A673 (cell line): Measurements from ENCODE around the gene ADAM17. TPM values are rescaled to one million over a fixed set of nuclear protein-coding genes. Genes with fewer than 3 reads are reported as not detected.

Experiments
- BruUV-seq: library from RNA; stranded (reverse); fragments of 400-500 nt; replicated peaks from 2 replicates; lab custom pipeline; 2021; lab: Mats Ljungman, UMichigan
- CTCF ChIA-PET: fragments of 300-600 bp; sonication (Branson Sonifier 250); formaldehyde crosslinking; loops from one replicate; lab custom pipeline; 2022; ENCODE audit warnings: antibody characterized with exemption; lab: Charles Lee
- POLR2A ChIA-PET: fragments of 300-600 bp; sonication (Branson Sonifier 250); formaldehyde crosslinking; loops from one replicate; lab custom pipeline; 2022; ENCODE audit warnings: antibody characterized with exemption; ENCODE audit not compliant: low non-redundant PET; lab: Charles Lee
- DNase-seq: peaks from one replicate; pipeline ENCODE4 v3.0.0-alpha.2; 2015; ENCODE audit warnings: low spot score
- H3K27ac ChIP-seq: fragments of 200-600 bp; sonication (generic); 2 replicates; pipeline ENCODE4 v1.5.1; 2016; ENCODE audit warnings: mixed run types, low read depth, mild to moderate bottlenecking, mixed read lengths, antibody characterized with exemption, low read length; ENCODE audit not compliant: poor library complexity, severe bottlenecking
- H3K27me3 ChIP-seq: fragments of 200-600 bp; sonication (generic); replicated peaks from 2 replicates; pipeline ENCODE4 v1.6.1; 2017; ENCODE audit warnings: mixed run types, low read depth, mild to moderate bottlenecking, mixed read lengths, antibody characterized with exemption, low read length; ENCODE audit not compliant: insufficient read depth, poor library complexity
- H3K36me3 ChIP-seq: fragments of 200-600 bp; sonication (generic); 2 replicates; pipeline ENCODE4 v1.6.1; 2016; ENCODE audit warnings: mixed run types, mild to moderate bottlenecking, mixed read lengths, antibody characterized with exemption, low read length; ENCODE audit not compliant: insufficient read depth, poor library complexity, severe bottlenecking
- H3K4me1 ChIP-seq: fragments of 200-600 bp; sonication (generic); 2 replicates; pipeline ENCODE4 v1.6.1; 2017; ENCODE audit warnings: mixed run types, mild to moderate bottlenecking, mixed read lengths, antibody characterized with exemption, low read length; ENCODE audit not compliant: insufficient read depth, poor library complexity, severe bottlenecking
- H3K4me3 ChIP-seq: fragments of 200-600 bp; sonication (generic); 2 replicates; pipeline ENCODE4 v1.5.1; 2016; ENCODE audit warnings: low read depth, mixed run types, mild to moderate bottlenecking, mixed read lengths, low read length; ENCODE audit not compliant: poor library complexity, severe bottlenecking
- H3K9me3 ChIP-seq: fragments of 200-600 bp; sonication (generic); 2 replicates; pipeline ENCODE4 v1.6.1; 2016; ENCODE audit warnings: mixed run types, low read depth, mild to moderate bottlenecking, mixed read lengths, antibody characterized with exemption, low read length; ENCODE audit not compliant: poor library complexity, severe bottlenecking
- CTCF ChIP-seq: fragments of 300-800, 200-600 bp; sonication (generic); conservative IDR thresholded peaks from 2 replicates; pipeline ENCODE4 v1.5.1; 2017; ENCODE audit warnings: low read depth, mild to moderate bottlenecking, antibody characterized with exemption, low read length, moderate library complexity, mixed read lengths
- EZH2 ChIP-seq: fragments of 200-600 bp; sonication (generic); IDR thresholded peaks from 2 replicates; pipeline ENCODE4 v1.6.1; 2017; ENCODE audit warnings: borderline replicate concordance, low read depth, mild to moderate bottlenecking, mixed read lengths, antibody characterized with exemption, low read length; ENCODE audit not compliant: poor library complexity, severe bottlenecking
- intact Hi-C: fragments of 100-400 bp; cut with micrococcal nuclease; formaldehyde crosslinking; loops from one replicate; pipeline ENCODE4 v1.10.0; 2022; ENCODE audit not compliant: unreplicated experiment
- total RNA-seq: library from RNA; stranded (reverse); gene quantifications from 2 replicates; pipeline ENCODE4 v1.2.3, GENCODE V29; 2021

Gene ADAM17
- total RNA-seq, 1 experiment from 2014 or later: 40.1 TPM

GRCh38 chr2:9462886-9463697, 92.5 kb downstream of the ADAM17 start:
- TF ChIP-seq CTCF (no peak), EZH2 (no peak)
- Histone ChIP-seq H3K36me3 (peaks cover 21% of the 10 kb centered on the region), H3K4me1 (no peaks in the 10 kb centered on the region), H3K4me3 (no peak overlapping the region), H3K27ac (no peak overlapping the region), H3K9me3 (no peaks in the 10 kb centered on the region), H3K27me3 (no peaks in the 10 kb centered on the region)
- no TSS peak for BruUV-seq
- DNase-seq: no peak
- intact Hi-C loops: no loop called here
- ChIA-PET POLR2A (no interaction called here), CTCF (no interaction called here)

- CTCF ChIA-PET: no interaction called here
- H3K27me3 ChIP-seq: no peaks in the 10 kb centered on the region
- H3K27ac ChIP-seq: no peak overlapping the region
- no peak for TF ChIP-seq EZH2
- no peak for TF ChIP-seq CTCF
- no peak for DNase-seq
- H3K4me1 ChIP-seq: no peaks in the 10 kb centered on the region
- no TSS peak for BruUV-seq
- peaks cover 19% of the 10 kb centered on the region for H3K36me3 ChIP-seq
- no peak overlapping the region for H3K4me3 ChIP-seq
- POLR2A ChIA-PET: no interaction called here
- no peaks in the 10 kb centered on the region for H3K9me3 ChIP-seq
- intact Hi-C loops: no loop called here
Measured at GRCh38 chr2:9462313-9462712, 93.3 kb downstream of the ADAM17 start.

GRCh38 chr2:9461079-9461478, 94.6 kb downstream of the ADAM17 start:
- ChIA-PET CTCF (no interaction called here), POLR2A (no interaction called here)
- Histone ChIP-seq H3K9me3 (no peaks in the 10 kb centered on the region), H3K27me3 (no peaks in the 10 kb centered on the region), H3K4me3 (no peak overlapping the region), H3K36me3 (peaks cover 21% of the 10 kb centered on the region), H3K27ac (no peak overlapping the region), H3K4me1 (no peaks in the 10 kb centered on the region)
- TF ChIP-seq EZH2: no peak
- TF ChIP-seq CTCF: no peak
- DNase-seq: no peak
- intact Hi-C loops: no loop called here
- BruUV-seq: no TSS peak
